HUES6 (cell line): ENCODE data around the gene GNAI2.
"Not testable (repeated sequence)": the region's sequence is repeated elsewhere in the genome, so short reads cannot be mapped to it uniquely, and the experiment has no call there.

Experiments
- H3K27ac ChIP-seq: 2 replicates; pipeline ENCODE4 v1.7.0; 2013; ENCODE audit warnings: low read depth, mild to moderate bottlenecking, low read length, inconsistent platforms
- H3K27me3 ChIP-seq: 2 replicates; pipeline ENCODE4 v1.6.1; 2013; ENCODE audit warnings: low read length; ENCODE audit not compliant: control insufficient read depth, insufficient read depth
- H3K36me3 ChIP-seq: 2 replicates; pipeline ENCODE4 v1.6.1; 2013; ENCODE audit warnings: low read length; ENCODE audit not compliant: control insufficient read depth, insufficient read depth
- H3K4me1 ChIP-seq: 2 replicates; pipeline ENCODE4 v1.6.1; 2013; ENCODE audit warnings: low read length; ENCODE audit not compliant: control insufficient read depth, insufficient read depth
- H3K4me3 ChIP-seq: 2 replicates; pipeline ENCODE4 v1.5.1; 2013; ENCODE audit warnings: low read depth, low read length
- H3K9ac ChIP-seq: one replicate; pipeline ENCODE4 v1.6.1; 2013; ENCODE audit warnings: mild to moderate bottlenecking, low read length
- H3K9me3 ChIP-seq: 2 replicates; pipeline ENCODE4 v1.6.1; 2013; ENCODE audit warnings: low read depth, low read length; ENCODE audit not compliant: control insufficient read depth, insufficient read depth

The GNAI2 gene

DNA sequence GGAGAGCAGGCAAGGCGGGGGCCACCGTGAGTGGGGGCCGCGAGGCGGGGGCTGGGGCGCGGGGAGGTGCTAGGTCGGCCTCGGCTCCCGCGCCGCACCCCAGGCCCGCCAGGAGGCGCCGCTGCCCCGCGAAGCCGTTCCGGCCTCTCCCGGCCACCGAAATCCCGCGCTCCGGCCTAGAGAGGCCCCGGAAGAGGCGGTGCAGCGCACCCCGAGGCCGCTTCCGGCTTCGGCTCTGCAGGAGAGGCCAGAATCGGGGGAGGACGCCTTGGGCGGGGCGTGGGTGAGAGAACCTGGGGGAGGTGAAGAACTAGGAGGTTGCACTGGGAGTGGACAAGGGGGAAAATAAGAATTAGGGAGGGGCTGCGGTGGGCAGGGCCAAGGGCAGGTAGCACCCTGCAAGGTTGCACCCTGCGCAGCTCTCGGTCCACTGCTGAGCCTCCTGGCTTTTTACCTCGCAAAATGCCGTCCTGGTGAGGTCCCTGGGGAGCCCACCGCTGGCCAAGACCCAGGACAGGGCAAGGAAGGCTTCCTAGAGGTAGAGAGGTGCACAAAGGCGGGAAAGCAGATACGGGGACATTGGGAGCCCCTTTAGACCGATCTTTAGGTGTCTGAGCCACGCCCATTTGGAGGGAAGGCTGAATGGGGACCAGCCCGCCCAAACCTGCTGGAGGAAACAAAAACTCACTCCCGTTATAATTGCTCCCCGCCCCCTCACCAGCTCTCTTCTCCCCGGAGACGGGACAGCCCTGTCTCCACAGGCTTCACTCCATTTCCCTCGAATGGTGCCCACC is 8.4 kb upstream of the GNAI2 start:
- Histone ChIP-seq H3K4me1 (peaks cover 11% of the 10 kb centered on the region), H3K27ac (peak overlapping the region; percentile 48), H3K9me3 (no peaks in the 10 kb centered on the region)

DNA sequence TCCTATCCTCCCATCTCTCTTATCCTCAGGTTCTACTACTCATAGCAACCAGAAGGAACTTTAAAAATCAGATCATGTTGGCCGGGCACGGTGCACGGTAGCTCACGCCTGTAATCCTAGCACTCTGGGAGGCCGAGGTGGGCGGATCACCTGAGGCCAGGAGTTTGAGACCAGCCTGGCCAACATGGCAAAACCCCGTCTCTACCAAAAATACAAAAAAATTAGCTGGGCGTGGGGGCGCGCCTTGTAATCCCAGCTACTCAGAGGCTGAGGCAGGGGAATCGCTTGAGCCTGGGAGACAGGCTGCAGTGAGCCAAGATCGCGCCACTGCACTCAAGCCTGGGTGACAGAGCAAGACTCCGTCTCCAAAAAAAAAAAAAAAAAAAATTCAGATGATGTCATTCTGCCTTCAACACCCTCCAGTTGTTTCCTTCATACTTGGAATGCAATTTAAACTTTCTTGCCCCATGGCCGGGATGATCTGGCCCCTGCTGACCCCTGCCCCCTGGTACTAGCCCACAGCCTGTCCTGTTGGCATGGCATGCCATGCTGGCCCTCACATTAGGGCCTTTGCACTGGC is 7.7 kb upstream of the GNAI2 start:
- H3K9ac ChIP-seq: peak overlapping the region; percentile 81
- peaks cover 13% of the 10 kb centered on the region for H3K4me1 ChIP-seq
- H3K36me3 ChIP-seq, H3K9me3 ChIP-seq, H3K27me3 ChIP-seq: not testable (repeated sequence)
- peak overlapping the region; percentile 48; the same call in 1 of the 2 replicates for H3K27ac ChIP-seq
- H3K4me3 ChIP-seq: peak overlapping the region; percentile 83

More for the DNA sequence above, 8.4 kb upstream of the GNAI2 start:
- Histone ChIP-seq H3K9ac (peak overlapping the region; percentile 81), H3K27me3 (peaks cover 4% of the 10 kb centered on the region; the same call in 1 of the 2 replicates), H3K36me3 (no peaks in the 10 kb centered on the region), H3K4me3 (peak overlapping the region; percentile 83)

DNA sequence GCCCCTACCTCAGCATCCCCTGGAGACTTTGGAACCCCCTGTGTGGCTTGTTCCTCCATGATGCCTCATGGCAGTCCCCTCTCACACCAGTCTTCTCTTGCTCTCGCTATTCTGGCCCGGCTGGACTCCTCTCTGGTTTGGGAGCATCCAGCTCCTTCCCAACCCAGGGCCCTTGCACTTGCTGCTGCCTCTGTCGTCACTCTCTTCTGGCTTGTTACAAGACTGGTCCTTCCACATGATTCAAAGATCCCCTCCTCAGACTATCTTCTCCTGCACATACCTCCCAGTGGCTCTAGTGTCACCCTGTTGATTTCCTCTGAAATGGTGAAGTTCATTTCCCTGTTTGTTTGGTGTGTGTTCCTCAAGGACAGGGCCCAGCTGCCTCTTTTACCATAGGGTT is 6.5 kb upstream of the GNAI2 start:
- H3K27me3 ChIP-seq: peaks cover 4% of the 10 kb centered on the region; the same call in 1 of the 2 replicates
- H3K9ac ChIP-seq: no peak overlapping the region
- H3K4me1 ChIP-seq: peaks cover 15% of the 10 kb centered on the region
- no peak overlapping the region for H3K4me3 ChIP-seq
- H3K27ac ChIP-seq: no peak overlapping the region
- H3K9me3 ChIP-seq: no peaks in the 10 kb centered on the region
- H3K36me3 ChIP-seq: no peaks in the 10 kb centered on the region

DNA sequence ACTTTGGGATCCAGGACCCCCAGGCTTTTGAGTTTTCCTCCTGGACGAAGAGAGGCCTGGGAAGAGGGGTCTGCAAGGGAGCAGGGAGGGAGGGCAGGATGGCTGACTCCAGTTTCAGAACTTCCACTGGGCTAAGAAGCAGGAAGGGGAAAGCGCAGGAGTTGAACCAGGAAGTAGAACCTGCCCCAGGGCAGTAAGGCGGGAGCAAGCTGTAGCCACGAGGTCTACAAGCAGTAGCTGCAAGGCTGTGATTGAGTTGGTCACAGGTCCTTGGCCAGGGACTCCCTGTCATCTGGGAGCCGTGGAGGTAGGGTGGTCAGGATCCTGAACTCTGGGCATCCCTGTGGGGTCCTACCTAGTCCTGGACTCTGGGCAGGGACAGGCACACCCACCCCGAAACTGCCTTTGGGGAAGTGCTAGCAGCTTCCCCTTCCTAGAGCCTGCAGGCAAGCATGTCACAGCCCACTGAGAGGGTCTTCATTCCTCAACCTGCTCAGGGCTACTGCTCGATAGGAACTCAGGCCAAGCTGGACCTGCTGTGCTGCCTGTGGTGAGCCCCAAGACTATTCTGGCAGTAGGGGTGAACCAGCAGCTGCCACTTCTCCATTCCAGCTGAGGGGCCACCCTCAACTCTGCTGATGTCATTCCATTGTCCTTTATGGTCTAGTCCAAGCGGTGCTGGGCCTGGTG is 5.8 kb upstream of the GNAI2 start:
- Histone ChIP-seq H3K4me1 (peaks cover 15% of the 10 kb centered on the region), H3K27ac (no peak overlapping the region), H3K4me3 (no peak overlapping the region), H3K9ac (no peak overlapping the region), H3K9me3 (no peaks in the 10 kb centered on the region), H3K27me3 (peaks cover 4% of the 10 kb centered on the region; the same call in 1 of the 2 replicates), H3K36me3 (no peaks in the 10 kb centered on the region)

DNA sequence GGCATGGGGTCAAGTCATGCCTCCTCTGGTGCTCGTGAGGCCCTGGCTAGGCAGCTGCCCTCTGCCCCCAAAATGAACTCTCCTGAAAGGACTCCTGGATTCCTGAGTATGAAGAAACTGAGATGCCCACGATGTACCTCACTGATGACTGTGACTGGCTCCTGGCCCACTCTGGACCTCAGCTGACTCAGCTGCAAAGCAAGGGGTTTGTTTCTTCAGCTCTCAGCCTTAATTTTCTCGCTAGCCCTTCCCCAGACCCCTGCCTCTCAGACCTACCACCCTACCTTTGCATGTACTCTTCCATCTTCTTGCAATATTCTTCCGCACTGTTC is 5.2 kb upstream of the GNAI2 start:
- Histone ChIP-seq H3K36me3 (no peaks in the 10 kb centered on the region), H3K4me3 (no peak overlapping the region), H3K4me1 (peaks cover 15% of the 10 kb centered on the region), H3K27ac (no peak overlapping the region), H3K9ac (no peak overlapping the region), H3K27me3 (peaks cover 4% of the 10 kb centered on the region; the same call in 1 of the 2 replicates), H3K9me3 (no peaks in the 10 kb centered on the region)

DNA sequence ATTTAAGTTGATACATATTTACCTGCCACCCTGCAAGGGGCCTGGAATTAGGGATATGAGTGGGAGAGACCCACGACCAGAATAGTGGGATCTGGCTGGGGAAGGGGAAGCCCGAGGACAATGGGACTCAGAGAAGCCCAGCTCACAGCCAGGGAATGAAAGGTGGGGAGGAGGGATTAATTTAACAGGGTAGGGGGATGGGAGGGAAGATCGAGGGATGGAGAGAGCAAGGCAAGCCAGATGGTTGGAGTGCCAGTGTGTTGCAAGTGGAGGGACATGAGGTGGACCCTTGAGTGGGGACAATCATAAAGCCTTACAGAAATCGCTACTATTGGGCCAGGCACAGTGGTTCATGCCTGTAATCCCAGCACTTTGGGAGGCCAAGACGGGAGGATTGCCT is 4.4 kb upstream of the GNAI2 start:
- Histone ChIP-seq H3K4me1 (peaks cover 15% of the 10 kb centered on the region), H3K27me3 (peaks cover 4% of the 10 kb centered on the region; the same call in 1 of the 2 replicates), H3K27ac (no peak overlapping the region), H3K9ac (no peak overlapping the region), H3K4me3 (no peak overlapping the region), H3K36me3 (no peaks in the 10 kb centered on the region), H3K9me3 (no peaks in the 10 kb centered on the region)

DNA sequence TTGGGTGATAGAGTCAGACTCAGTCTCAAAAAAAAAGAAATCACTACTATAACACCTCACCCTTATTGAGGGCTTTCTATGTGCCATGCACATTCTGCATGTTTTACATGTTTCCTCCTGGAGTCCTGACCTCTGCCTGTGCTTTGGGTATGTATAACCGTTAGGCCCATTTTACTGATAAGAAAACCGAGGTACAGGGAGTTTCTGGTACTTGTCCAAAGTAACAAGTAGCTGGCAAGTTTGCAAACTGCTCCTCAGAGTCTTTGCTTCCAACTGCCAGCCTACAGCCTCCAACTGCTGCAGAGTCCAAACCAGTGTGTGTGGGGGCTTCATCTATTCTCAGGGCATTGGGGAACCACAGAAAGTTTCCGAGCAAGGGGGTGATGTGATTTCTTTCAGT is 3.7 kb upstream of the GNAI2 start:
- H3K27me3 ChIP-seq: no peaks in the 10 kb centered on the region
- no peaks in the 10 kb centered on the region for H3K9me3 ChIP-seq
- no peaks in the 10 kb centered on the region for H3K36me3 ChIP-seq
- no peak overlapping the region for H3K9ac ChIP-seq
- H3K4me1 ChIP-seq: peaks cover 13% of the 10 kb centered on the region
- no peak overlapping the region for H3K27ac ChIP-seq
- H3K4me3 ChIP-seq: no peak overlapping the region

DNA sequence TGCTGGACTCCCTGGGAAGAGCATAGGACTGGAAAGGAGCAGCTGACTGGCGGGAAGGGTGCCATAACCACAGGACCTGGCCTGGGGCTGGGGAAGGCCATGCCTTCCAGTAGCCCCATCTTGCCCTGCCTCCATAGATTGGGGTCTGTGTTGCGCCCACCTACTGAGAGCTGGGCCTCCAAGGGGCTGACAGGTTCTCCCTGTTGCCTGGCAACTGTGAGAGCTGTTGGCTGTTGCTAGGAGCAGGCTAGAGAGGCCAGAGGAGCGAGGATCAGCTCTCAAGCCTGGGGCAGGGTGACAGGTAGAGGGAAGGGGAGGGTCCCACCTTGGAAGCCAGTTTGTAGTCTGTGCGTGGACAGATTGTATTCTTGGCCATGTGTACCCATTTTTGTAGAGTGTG is 2.8 kb upstream of the GNAI2 start:
- no peak overlapping the region for H3K27ac ChIP-seq
- H3K4me1 ChIP-seq: peaks cover 19% of the 10 kb centered on the region
- H3K4me3 ChIP-seq: no peak overlapping the region
- H3K9ac ChIP-seq: no peak overlapping the region
- H3K36me3 ChIP-seq: no peaks in the 10 kb centered on the region
- H3K9me3 ChIP-seq: no peaks in the 10 kb centered on the region
- no peaks in the 10 kb centered on the region for H3K27me3 ChIP-seq

DNA sequence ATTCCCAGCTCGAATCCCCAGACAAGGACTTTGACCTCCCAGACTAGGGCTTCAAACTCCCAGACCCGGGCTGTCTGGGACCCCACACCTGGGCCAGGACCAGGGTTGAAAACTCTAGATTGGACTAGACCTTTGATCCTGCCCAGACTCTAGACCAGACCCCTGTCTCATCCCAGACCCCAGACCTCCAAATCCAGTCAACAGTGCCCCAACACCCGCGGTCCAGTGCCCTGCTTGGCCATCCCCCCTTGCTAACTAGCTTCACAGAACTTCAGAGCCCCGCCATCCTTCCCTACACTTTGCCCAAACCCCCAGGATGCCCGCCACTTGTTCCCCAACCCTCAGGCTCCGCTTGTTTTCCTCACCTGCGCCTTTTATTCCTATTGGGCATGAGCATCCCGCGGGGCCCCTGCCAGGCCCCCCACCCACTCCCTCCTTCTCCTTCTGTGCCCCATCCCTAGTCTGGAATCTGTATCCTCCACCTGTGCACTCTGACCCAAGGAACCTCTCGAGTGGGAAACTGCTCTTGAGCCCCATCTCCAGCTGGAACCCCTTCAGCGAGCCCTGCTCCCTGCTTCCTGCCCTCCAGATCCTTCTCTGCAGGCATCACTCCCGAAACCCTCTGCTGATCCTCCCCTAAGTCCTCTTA is 604 bp downstream of the GNAI2 start:
- Histone ChIP-seq H3K27me3 (no peaks in the 10 kb centered on the region), H3K9me3 (no peaks in the 10 kb centered on the region), H3K36me3 (no peaks in the 10 kb centered on the region), H3K4me1 (peaks cover 43% of the 10 kb centered on the region), H3K4me3 (peak overlapping the region; percentile 94), H3K9ac (peak overlapping the region; percentile 87), H3K27ac (peak overlapping the region; percentile 5; the same call in 1 of the 2 replicates)

DNA sequence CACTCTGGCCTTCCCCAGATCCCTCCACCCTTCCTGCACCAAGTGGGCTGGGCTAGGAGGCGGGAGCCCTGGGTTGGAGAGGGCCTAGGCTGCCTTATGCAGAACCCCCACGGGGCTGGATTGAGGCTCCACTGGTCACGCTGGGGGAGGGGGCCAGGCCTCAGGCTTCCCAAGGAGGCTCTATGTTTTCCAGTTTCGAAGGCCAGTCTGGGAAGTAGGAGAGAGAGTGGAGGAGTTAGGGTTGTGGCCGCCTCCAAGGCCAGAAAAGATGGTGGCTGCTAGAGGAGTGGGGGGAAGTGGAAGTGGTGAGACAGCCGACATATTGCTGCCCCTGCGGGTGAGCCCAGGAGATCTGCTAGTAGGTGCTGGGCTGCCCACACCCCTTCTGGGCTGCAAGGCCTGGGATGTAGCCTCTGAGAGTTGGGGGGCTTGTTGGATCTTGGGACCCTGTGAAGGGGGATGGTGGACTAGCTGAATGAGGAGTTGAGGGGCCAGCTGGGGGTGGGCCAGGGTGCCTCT is 1.2 kb downstream of the GNAI2 start:
- Histone ChIP-seq H3K36me3 (no peaks in the 10 kb centered on the region), H3K9ac (peak overlapping the region; percentile 87), H3K27ac (0 out of 2 replicates have a peak overlapping the region, but pooled peaks have one; percentile 5), H3K27me3 (no peaks in the 10 kb centered on the region), H3K4me1 (peaks cover 48% of the 10 kb centered on the region), H3K4me3 (peak overlapping the region; percentile 94), H3K9me3 (no peaks in the 10 kb centered on the region)
